ENCODE data around the gene TARS2. TPM values are rescaled to one million over a fixed set of nuclear protein-coding genes. Genes with fewer than 3 reads are reported as not detected.
A peak's percentile ranks its signal among the peaks of the same experiment; 100 is the strongest.

The TARS2 gene
- total RNA-seq, 2 donors from 2014 or later, result 11.6 to 13.5 TPM

DNA sequence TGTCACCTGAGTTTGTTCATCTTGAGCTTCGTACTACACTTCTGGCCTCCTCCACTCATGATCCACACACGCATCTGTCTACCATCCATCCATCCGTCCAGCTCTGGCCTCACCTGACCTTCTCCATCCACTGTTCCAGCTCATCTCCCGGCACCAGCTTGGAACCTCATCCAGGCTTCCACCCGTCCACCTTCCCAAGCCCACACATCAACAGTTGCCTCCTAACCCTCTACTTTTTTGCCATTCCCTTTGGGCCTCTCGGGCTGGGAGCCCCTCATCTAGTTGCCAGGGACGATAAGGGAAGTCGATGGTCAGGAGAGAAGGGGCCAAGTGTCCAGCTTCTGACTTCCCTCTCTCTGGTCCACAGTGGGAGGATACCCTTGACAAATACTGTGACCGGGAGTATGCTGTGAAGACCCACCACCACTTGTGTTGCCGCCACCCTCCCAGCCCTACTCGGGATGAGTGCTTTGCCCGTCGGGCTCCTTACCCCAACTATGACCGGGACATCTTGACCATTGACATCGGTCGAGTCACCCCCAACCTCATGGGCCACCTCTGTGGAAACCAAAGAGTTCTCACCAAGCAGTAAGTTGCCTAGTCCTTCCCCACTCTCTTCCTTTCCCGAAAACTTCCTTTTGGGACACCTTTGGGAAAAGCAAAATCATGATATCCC, 24.9 kb downstream of the TARS2 start:
- DNase-seq (ENCODE audit: low spot score) (no peak), ATAC-seq (ENCODE audit: insufficient number of reproducible peaks, low FRiP score, low read depth) (no peak)
- H3K9me3 ChIP-seq, result no peaks in the 10 kb centered on the region
- TF ChIP-seq, protein P1, sequence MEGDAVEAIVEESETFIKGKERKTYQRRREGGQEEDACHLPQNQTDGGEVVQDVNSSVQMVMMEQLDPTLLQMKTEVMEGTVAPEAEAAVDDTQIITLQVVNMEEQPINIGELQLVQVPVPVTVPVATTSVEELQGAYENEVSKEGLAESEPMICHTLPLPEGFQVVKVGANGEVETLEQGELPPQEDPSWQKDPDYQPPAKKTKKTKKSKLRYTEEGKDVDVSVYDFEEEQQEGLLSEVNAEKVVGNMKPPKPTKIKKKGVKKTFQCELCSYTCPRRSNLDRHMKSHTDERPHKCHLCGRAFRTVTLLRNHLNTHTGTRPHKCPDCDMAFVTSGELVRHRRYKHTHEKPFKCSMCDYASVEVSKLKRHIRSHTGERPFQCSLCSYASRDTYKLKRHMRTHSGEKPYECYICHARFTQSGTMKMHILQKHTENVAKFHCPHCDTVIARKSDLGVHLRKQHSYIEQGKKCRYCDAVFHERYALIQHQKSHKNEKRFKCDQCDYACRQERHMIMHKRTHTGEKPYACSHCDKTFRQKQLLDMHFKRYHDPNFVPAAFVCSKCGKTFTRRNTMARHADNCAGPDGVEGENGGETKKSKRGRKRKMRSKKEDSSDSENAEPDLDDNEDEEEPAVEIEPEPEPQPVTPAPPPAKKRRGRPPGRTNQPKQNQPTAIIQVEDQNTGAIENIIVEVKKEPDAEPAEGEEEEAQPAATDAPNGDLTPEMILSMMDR (IDR thresholded peaks at IDR 0.05), result no peak
- no peaks in the 10 kb centered on the region for H3K36me3 ChIP-seq
- no peaks in the 10 kb centered on the region for H3K27me3 ChIP-seq (replicated peaks; ENCODE audit: insufficient read depth)
- H3K4me1 ChIP-seq (ENCODE audit: control insufficient read depth in 1 of 2, low read depth in 2 of 2), result peaks cover 7 to 15% of the 10 kb centered on the region in 2 donors
- H3K4me3 ChIP-seq, result no peak overlapping the region
- H3K27ac ChIP-seq, result no peak overlapping the region

DNA sequence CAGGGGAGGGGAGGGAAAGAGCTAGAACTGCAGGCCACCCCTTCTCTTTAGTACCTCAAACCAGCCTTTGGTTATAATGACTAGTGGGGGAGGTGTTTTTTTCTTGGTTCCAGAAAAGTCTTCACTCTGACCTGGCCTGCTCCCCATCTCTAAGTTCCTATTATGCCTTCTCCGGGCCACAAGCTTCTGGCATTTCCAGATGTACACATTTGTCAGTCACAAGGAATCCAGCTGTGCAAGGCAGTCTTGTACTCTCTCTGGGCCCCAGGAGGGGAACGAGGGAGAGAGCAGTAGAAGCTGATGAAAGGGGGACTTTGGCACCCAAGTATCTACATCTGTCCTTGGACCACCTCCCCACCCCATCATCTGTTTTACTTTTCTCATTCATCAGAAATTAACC, 25.6 kb downstream of the TARS2 start:
- H3K36me3 ChIP-seq, result no peaks in the 10 kb centered on the region
- no peak for DNase-seq (ENCODE audit: low spot score)
- no peaks in the 10 kb centered on the region for H3K27me3 ChIP-seq (replicated peaks; ENCODE audit: insufficient read depth)
- no peak overlapping the region for H3K27ac ChIP-seq
- no peak for ATAC-seq (ENCODE audit: insufficient number of reproducible peaks, low FRiP score, low read depth)
- H3K9me3 ChIP-seq, result no peaks in the 10 kb centered on the region
- peaks cover 4 to 15% of the 10 kb centered on the region in 2 donors for H3K4me1 ChIP-seq (ENCODE audit: control insufficient read depth in 1 of 2, low read depth in 2 of 2)
- H3K4me3 ChIP-seq, result no peak overlapping the region
- TF ChIP-seq, protein P1 (IDR thresholded peaks at IDR 0.05), result no peak

DNA sequence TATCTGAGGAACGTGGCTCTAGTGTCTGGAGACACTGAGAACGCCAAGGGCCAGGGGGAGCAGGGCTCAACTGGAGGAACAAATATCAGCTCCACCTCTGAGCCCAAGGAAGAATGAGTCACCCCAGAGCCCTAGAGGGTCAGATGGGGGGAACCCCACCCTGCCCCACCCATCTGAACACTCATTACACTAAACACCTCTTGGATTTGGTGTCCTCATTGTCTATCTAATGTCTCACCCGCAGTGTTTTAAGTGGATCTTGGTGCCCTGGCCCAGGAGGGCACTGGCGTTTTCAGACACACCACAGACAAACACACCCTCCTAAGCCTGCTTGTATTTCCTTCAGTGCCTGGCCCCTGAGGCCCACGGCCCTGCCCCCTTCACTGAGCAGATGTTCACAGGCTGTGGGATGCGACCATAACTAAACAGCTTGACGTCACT, 26.2 kb downstream of the TARS2 start:
- H3K27me3 ChIP-seq (replicated peaks; ENCODE audit: insufficient read depth), result no peaks in the 10 kb centered on the region
- H3K9me3 ChIP-seq, result no peaks in the 10 kb centered on the region
- H3K36me3 ChIP-seq, result no peaks in the 10 kb centered on the region
- H3K4me3 ChIP-seq, result no peak overlapping the region
- no peak for DNase-seq (ENCODE audit: low spot score)
- TF ChIP-seq, protein P1 (IDR thresholded peaks at IDR 0.05), result no peak
- no peak for ATAC-seq (ENCODE audit: insufficient number of reproducible peaks, low FRiP score, low read depth)
- H3K27ac ChIP-seq, result no peak overlapping the region
- peaks cover 4 to 15% of the 10 kb centered on the region in 2 donors for H3K4me1 ChIP-seq (ENCODE audit: control insufficient read depth in 1 of 2, low read depth in 2 of 2)

DNA sequence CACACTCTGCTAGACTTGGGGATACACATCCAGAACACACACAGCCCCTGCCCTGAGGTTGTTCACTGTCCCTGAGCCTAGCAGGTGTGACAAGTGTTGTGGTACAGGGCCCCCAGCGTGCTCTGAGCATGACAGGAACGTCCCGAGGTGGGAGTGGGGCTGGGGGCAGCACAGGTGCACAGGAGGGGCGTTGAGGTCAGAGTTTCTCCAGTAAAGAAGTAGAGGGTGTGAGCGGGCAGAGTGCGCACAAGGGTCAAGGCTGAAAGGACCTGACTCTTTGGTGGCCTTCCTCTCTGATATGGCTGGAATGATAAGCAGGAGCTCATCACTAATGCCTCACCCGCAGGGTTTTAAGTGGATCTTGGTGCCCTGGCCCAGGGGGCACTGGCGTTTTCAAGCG, 27.0 kb downstream of the TARS2 start:
- ATAC-seq (ENCODE audit: insufficient number of reproducible peaks, low FRiP score, low read depth), result no peak
- H3K27me3 ChIP-seq (replicated peaks; ENCODE audit: insufficient read depth), result no peaks in the 10 kb centered on the region
- no peak overlapping the region for H3K4me3 ChIP-seq
- H3K4me1 ChIP-seq (ENCODE audit: control insufficient read depth in 1 of 2, low read depth in 2 of 2), result peaks cover 4 to 15% of the 10 kb centered on the region in 2 donors
- TF ChIP-seq, protein P1 (IDR thresholded peaks at IDR 0.05), result no peak
- H3K9me3 ChIP-seq, result no peaks in the 10 kb centered on the region
- no peaks in the 10 kb centered on the region for H3K36me3 ChIP-seq
- no peak for DNase-seq (ENCODE audit: low spot score)
- no peak overlapping the region for H3K27ac ChIP-seq

DNA sequence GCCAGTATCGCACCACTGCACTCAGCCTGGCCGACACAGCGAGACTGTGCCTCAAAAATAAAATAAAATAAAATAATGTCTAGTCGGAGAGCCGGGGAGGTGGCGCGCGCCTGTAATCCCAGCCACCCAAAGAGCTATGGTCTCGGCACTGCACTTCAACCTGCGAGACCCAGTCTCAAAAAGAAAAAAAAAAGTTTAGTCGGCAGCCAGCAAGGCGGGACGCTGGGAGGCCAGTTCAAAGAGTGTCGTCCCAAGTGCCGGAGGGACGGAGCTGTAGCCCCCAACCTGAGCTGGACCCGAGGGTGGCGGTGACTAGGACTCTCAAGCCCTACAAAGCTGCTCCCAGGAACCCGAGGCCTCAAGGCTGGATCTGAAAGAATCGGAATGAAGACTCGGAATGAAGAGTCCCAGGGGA, 27.7 kb downstream of the TARS2 start:
- H3K27me3 ChIP-seq (replicated peaks; ENCODE audit: insufficient read depth), result no peaks in the 10 kb centered on the region
- H3K27ac ChIP-seq, result peak overlapping the region; percentile 2 to 64
- peaks cover 4 to 15% of the 10 kb centered on the region in 2 donors for H3K4me1 ChIP-seq (ENCODE audit: control insufficient read depth in 1 of 2, low read depth in 2 of 2)
- TF ChIP-seq, protein P1 (IDR thresholded peaks at IDR 0.05), result no peak
- H3K4me3 ChIP-seq, result peak overlapping the region; percentile 94
- no peaks in the 10 kb centered on the region for H3K36me3 ChIP-seq
- DNase-seq (ENCODE audit: low spot score) (no peak), ATAC-seq (ENCODE audit: insufficient number of reproducible peaks, low FRiP score, low read depth) (no peak)
- no peaks in the 10 kb centered on the region for H3K9me3 ChIP-seq

All from thoracic aorta (tissue), 2 donors.